Fibroblast of lung (primary cell): ENCODE measurements around the gene OGFOD3.

Experiments used
- CTCF ChIP-seq, 2 donors: IDR thresholded peaks in 1 of 2; conservative IDR thresholded peaks in 1 of 2; 1 replicate in 1 of 2; 2 replicates in 1 of 2; pipeline ENCODE4 v1.5.1; 2011 to 2012; ENCODE audit warnings: low read length in 2 of 2, control low read depth in 1 of 2, inconsistent platforms in 1 of 2, low read depth in 1 of 2, mild to moderate bottlenecking in 1 of 2
- EZH2 ChIP-seq: IDR thresholded peaks from 2 replicates; pipeline ENCODE4 v1.5.1; 2012; ENCODE audit warnings: low read length, control low read depth, mild to moderate bottlenecking; ENCODE audit errors: missing control alignments

DNA sequence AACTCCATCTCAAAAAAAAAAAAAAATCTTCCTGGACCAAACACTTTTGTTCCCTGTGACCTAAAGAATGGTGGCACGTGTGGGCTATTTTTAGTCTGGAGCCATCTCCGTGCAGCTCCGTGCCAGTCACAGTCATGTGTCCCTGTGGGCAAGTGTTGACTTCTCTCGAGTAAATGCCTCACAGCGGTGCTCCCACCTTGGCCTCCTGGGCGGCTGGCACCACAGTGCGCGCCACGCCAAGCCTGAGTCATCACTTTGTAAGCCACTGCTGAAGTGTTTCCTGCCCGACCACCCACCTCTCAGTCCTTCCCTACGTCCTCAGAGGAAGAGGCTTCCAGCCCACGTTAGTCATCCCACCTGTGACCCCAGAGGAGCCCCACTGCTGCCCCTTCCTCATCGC, 11.1 kb downstream of the OGFOD3 start:
- no peak for TF ChIP-seq CTCF (conservative IDR thresholded peaks at IDR 0.05 in 1 of 2, IDR thresholded peaks at IDR 0.05 in 1 of 2; ENCODE audit: low read depth in 1 of 2, low read length in 2 of 2)
- no peak for TF ChIP-seq EZH2
